HEK293 (cell line): Measurements from ENCODE around the gene IMMP2L.

Experiments used
- CTCF ChIA-PET: fragments of 350-600 bp; formaldehyde crosslinking; extraction: SDS; loops from one replicate; lab custom pipeline; 2021; ENCODE audit warnings: antibody characterized with exemption; lab: Yijun Ruan, JAX
- POLR2A ChIA-PET: fragments of 300-600 bp; formaldehyde crosslinking; extraction: SDS; loops from one replicate; lab custom pipeline; 2020; ENCODE audit warnings: antibody characterized with exemption, inconsistent platforms; lab: Yijun Ruan, JAX
- H3K27ac ChIP-seq: fragments of 200-500 bp; sonication (Bioruptor generic); 2 replicates; pipeline ENCODE4 v1.5.1; 2014; ENCODE audit warnings: low read depth, low read length, control low read depth, inconsistent platforms; ENCODE audit errors: extremely low read depth
- H3K36me3 ChIP-seq, 2 experiments: fragments of 200-500 bp in 1 of 2; sonication (Bioruptor generic) in 1 of 2; 1 replicate in 1 of 2; 2 replicates in 1 of 2; pipeline ENCODE4 v1.5.1; 2014 to 2017; ENCODE audit warnings: inconsistent platforms in 2 of 2, low read length in 2 of 2; ENCODE audit not compliant: control insufficient read depth in 2 of 2, insufficient read depth in 1 of 2
- H3K4me1 ChIP-seq: fragments of 200-500 bp; sonication (Bioruptor generic); 2 replicates; pipeline ENCODE4 v1.5.1; 2014; ENCODE audit warnings: mild to moderate bottlenecking, low read length, inconsistent platforms; ENCODE audit not compliant: control insufficient read depth, insufficient read depth
- H3K4me3 ChIP-seq: 2 replicates; pipeline ENCODE4 v1.5.1; 2011; ENCODE audit warnings: low read depth, mild to moderate bottlenecking, control low read depth, low read length, moderate library complexity
- H3K9me3 ChIP-seq: fragments of 200-500 bp; sonication (Bioruptor generic); 2 replicates; pipeline ENCODE4 v1.5.1; 2014; ENCODE audit warnings: low read depth, low read length, inconsistent platforms; ENCODE audit not compliant: control insufficient read depth, insufficient read depth
- KLF8 ChIP-seq: fragments of 450-650 bp; formaldehyde crosslinking; IDR thresholded peaks from 2 replicates; pipeline ENCODE4 v1.5.1; 2016; ENCODE audit warnings: missing biosample characterization, missing genetic modification characterization
- OSR2 ChIP-seq: fragments of 450-650 bp; formaldehyde crosslinking; IDR thresholded peaks from 2 replicates; pipeline ENCODE4 v1.5.1; 2016; ENCODE audit warnings: missing biosample characterization, missing genetic modification characterization
- ZBTB8A ChIP-seq: fragments of 450-650 bp; formaldehyde crosslinking; IDR thresholded peaks from 2 replicates; pipeline ENCODE4 v1.5.1; 2016; ENCODE audit warnings: missing biosample characterization, missing genetic modification characterization
- ZNF121 ChIP-seq: fragments of 450-650 bp; formaldehyde crosslinking; IDR thresholded peaks from 2 replicates; pipeline ENCODE4 v1.5.1; 2016; ENCODE audit warnings: missing biosample characterization, missing genetic modification characterization
- ZNF221 ChIP-seq: fragments of 450-650 bp; formaldehyde crosslinking; IDR thresholded peaks from 2 replicates; pipeline ENCODE4 v1.5.1; 2017; ENCODE audit warnings: missing biosample characterization, missing genetic modification characterization, borderline replicate concordance
- ZNF24 ChIP-seq: fragments of 450-650 bp; formaldehyde crosslinking; IDR thresholded peaks from 2 replicates; pipeline ENCODE4 v1.5.1; 2016; ENCODE audit warnings: missing biosample characterization, missing genetic modification characterization
- ZNF423 ChIP-seq: fragments of 450-650 bp; formaldehyde crosslinking; IDR thresholded peaks from 2 replicates; pipeline ENCODE4 v1.5.1; 2016; ENCODE audit warnings: missing biosample characterization, missing genetic modification characterization
- ZNF426 ChIP-seq: fragments of 450-650 bp; formaldehyde crosslinking; IDR thresholded peaks from 2 replicates; pipeline ENCODE4 v1.5.1; 2017; ENCODE audit warnings: missing biosample characterization, missing genetic modification characterization, mild to moderate bottlenecking, inconsistent platforms, moderate library complexity
- ZNF433 ChIP-seq: fragments of 450-650 bp; formaldehyde crosslinking; IDR thresholded peaks from 2 replicates; pipeline ENCODE4 v1.5.1; 2016; ENCODE audit warnings: missing biosample characterization, missing genetic modification characterization, low read depth
- ZNF571 ChIP-seq: fragments of 450-650 bp; formaldehyde crosslinking; IDR thresholded peaks from 2 replicates; pipeline ENCODE4 v1.5.0; 2017; ENCODE audit warnings: missing biosample characterization, missing genetic modification characterization
- ZNF600 ChIP-seq: fragments of 450-650 bp; formaldehyde crosslinking; IDR thresholded peaks from 2 replicates; pipeline ENCODE4 v1.5.1; 2016; ENCODE audit warnings: missing biosample characterization, missing genetic modification characterization
- ZXDB ChIP-seq: fragments of 450-650 bp; formaldehyde crosslinking; IDR thresholded peaks from 2 replicates; pipeline ENCODE4 v1.5.1; 2016; ENCODE audit warnings: missing biosample characterization, missing genetic modification characterization
- TF ChIP-seq, protein P1 (sequence below): fragments of 450-650 bp; formaldehyde crosslinking; IDR thresholded peaks from 2 replicates; pipeline ENCODE4 v1.5.1; 2016; ENCODE audit warnings: missing biosample characterization, missing genetic modification characterization, low read depth
- TF ChIP-seq, protein P2 (sequence below): fragments of 450-650 bp; formaldehyde crosslinking; IDR thresholded peaks from 2 replicates; pipeline ENCODE4 v1.5.1; 2016; ENCODE audit warnings: missing biosample characterization, missing genetic modification characterization
- TF ChIP-seq, protein P3 (sequence below): fragments of 450-650 bp; formaldehyde crosslinking; IDR thresholded peaks from 2 replicates; pipeline ENCODE4 v1.5.0; 2017; ENCODE audit warnings: missing biosample characterization, missing genetic modification characterization, borderline replicate concordance
- TF ChIP-seq, protein P4 (sequence below): sonication (generic); formaldehyde crosslinking; IDR thresholded peaks from 2 replicates; pipeline ENCODE4 v1.8.1; 2022; ENCODE audit warnings: mild to moderate bottlenecking, moderate library complexity, missing genetic modification reagents
- TF ChIP-seq, protein P5 (sequence below): fragments of 450-650 bp; formaldehyde crosslinking; IDR thresholded peaks from 2 replicates; pipeline ENCODE4 v1.5.1; 2016; ENCODE audit warnings: missing biosample characterization, missing genetic modification characterization
- TF ChIP-seq, protein P6 (sequence below): fragments of 450-650 bp; formaldehyde crosslinking; IDR thresholded peaks from 2 replicates; pipeline ENCODE4; 2016; ENCODE audit warnings: missing biosample characterization, missing genetic modification characterization
- TF ChIP-seq, protein P7 (sequence below): fragments of 450-650 bp; formaldehyde crosslinking; IDR thresholded peaks from 2 replicates; pipeline ENCODE4 v1.5.1; 2016; ENCODE audit warnings: missing biosample characterization, missing genetic modification characterization
- TF ChIP-seq, protein P8 (sequence below): fragments of 450-650 bp; formaldehyde crosslinking; IDR thresholded peaks from 2 replicates; pipeline ENCODE4 v1.5.1; 2016; ENCODE audit warnings: missing biosample characterization, missing genetic modification characterization
- TF ChIP-seq, protein P9 (sequence below): fragments of 450-650 bp; formaldehyde crosslinking; IDR thresholded peaks from 2 replicates; pipeline ENCODE4 v1.5.1; 2017; ENCODE audit warnings: missing biosample characterization, missing genetic modification characterization

The IMMP2L gene

DNA sequence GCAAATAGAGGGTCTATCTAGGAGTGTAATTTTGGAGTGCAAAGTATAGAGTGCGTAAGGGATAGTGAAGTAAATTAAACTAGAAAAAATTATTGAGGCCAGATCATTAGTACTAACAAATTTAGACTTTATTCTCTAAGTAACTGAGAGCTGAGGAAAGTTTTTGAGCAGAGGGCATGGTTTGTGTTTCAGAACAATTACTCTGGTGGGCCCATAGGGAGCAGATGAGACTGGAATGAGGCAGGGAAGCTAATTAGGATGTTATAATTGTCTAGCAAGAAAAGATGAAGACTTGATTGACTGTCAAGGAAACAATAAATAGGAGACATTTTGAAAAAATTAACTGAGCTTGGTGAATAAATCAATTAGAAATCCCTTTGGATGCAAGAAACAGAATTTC, 37.8 kb upstream of the IMMP2L start (continued):
- TF ChIP-seq, protein P1, sequence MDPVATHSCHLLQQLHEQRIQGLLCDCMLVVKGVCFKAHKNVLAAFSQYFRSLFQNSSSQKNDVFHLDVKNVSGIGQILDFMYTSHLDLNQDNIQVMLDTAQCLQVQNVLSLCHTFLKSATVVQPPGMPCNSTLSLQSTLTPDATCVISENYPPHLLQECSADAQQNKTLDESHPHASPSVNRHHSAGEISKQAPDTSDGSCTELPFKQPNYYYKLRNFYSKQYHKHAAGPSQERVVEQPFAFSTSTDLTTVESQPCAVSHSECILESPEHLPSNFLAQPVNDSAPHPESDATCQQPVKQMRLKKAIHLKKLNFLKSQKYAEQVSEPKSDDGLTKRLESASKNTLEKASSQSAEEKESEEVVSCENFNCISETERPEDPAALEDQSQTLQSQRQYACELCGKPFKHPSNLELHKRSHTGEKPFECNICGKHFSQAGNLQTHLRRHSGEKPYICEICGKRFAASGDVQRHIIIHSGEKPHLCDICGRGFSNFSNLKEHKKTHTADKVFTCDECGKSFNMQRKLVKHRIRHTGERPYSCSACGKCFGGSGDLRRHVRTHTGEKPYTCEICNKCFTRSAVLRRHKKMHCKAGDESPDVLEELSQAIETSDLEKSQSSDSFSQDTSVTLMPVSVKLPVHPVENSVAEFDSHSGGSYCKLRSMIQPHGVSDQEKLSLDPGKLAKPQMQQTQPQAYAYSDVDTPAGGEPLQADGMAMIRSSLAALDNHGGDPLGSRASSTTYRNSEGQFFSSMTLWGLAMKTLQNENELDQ (tag by site-specific recombination), result no peak
- TF ChIP-seq ZNF433 (tag by site-specific recombination), result no peak
- TF ChIP-seq, protein P2, sequence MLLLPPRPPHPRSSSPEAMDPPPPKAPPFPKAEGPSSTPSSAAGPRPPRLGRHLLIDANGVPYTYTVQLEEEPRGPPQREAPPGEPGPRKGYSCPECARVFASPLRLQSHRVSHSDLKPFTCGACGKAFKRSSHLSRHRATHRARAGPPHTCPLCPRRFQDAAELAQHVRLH, result no peak
- TF ChIP-seq ZXDB (tag by site-specific recombination), result no peak
- TF ChIP-seq ZBTB8A (tag by site-specific recombination), result no peak
- TF ChIP-seq OSR2 (tag by site-specific recombination), result no peak
- no peak for TF ChIP-seq ZNF571
- TF ChIP-seq, protein P3, sequence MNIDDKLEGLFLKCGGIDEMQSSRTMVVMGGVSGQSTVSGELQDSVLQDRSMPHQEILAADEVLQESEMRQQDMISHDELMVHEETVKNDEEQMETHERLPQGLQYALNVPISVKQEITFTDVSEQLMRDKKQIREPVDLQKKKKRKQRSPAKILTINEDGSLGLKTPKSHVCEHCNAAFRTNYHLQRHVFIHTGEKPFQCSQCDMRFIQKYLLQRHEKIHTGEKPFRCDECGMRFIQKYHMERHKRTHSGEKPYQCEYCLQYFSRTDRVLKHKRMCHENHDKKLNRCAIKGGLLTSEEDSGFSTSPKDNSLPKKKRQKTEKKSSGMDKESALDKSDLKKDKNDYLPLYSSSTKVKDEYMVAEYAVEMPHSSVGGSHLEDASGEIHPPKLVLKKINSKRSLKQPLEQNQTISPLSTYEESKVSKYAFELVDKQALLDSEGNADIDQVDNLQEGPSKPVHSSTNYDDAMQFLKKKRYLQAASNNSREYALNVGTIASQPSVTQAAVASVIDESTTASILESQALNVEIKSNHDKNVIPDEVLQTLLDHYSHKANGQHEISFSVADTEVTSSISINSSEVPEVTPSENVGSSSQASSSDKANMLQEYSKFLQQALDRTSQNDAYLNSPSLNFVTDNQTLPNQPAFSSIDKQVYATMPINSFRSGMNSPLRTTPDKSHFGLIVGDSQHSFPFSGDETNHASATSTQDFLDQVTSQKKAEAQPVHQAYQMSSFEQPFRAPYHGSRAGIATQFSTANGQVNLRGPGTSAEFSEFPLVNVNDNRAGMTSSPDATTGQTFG (tag by site-specific recombination), result no peak
- TF ChIP-seq, protein P4, sequence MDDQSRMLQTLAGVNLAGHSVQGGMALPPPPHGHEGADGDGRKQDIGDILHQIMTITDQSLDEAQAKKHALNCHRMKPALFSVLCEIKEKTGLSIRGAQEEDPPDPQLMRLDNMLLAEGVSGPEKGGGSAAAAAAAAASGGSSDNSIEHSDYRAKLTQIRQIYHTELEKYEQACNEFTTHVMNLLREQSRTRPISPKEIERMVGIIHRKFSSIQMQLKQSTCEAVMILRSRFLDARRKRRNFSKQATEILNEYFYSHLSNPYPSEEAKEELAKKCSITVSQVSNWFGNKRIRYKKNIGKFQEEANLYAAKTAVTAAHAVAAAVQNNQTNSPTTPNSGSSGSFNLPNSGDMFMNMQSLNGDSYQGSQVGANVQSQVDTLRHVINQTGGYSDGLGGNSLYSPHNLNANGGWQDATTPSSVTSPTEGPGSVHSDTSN (CRISPR knock-in tag), result no peak

DNA sequence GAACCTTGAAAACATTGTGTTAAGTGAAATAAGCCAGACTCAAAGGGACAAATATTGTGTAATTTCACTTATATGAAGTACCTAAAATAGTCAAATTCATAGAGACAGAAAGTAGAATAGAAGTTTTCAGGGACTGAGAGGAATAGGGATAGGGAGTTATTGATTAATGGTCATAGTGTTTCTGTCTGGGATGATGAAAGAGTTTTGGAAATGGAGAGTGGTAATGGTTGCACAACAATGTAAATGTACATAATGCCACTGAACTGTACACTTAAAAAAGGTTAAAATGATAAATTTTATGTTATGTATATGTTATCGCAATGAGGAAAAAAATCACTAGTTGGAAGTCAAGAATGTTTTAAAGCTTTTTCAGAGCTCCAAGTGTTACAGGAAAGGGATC, 33.5 kb upstream of the IMMP2L start:
- Histone ChIP-seq H3K9me3 (no peaks in the 10 kb centered on the region), H3K36me3 (no peaks in the 10 kb centered on the region), H3K4me3 (no peak overlapping the region), H3K4me1 (no peaks in the 10 kb centered on the region), H3K27ac (no peak overlapping the region)
- POLR2A ChIA-PET, result no interaction called here
- CTCF ChIA-PET, result no interaction called here
- no peak for TF ChIP-seq ZNF600 (tag by site-specific recombination)
- TF ChIP-seq, protein P5, sequence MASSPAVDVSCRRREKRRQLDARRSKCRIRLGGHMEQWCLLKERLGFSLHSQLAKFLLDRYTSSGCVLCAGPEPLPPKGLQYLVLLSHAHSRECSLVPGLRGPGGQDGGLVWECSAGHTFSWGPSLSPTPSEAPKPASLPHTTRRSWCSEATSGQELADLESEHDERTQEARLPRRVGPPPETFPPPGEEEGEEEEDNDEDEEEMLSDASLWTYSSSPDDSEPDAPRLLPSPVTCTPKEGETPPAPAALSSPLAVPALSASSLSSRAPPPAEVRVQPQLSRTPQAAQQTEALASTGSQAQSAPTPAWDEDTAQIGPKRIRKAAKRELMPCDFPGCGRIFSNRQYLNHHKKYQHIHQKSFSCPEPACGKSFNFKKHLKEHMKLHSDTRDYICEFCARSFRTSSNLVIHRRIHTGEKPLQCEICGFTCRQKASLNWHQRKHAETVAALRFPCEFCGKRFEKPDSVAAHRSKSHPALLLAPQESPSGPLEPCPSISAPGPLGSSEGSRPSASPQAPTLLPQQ, result no peak

DNA sequence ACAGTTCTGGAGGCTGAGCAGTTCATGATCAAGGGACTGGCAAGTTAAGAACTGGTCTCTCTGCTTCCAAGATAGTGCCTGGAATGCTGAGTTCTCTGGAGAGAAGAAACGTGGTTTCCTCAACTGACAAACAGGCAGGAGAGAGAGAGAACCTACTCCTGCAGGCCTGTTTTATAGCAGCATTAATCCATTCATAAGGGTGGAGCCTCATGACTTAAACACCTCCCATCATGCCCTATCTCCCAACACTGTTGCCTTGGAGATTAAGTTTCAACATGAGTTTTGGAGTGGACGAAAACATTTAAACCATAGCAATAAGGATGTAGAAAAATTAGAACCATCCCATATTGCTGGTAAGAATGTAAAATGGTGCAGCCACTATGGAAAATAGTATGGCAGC, 32.3 kb upstream of the IMMP2L start:
- no peak overlapping the region for H3K27ac ChIP-seq
- ChIA-PET CTCF (no interaction called here), POLR2A (no interaction called here)
- H3K4me1 ChIP-seq, result no peaks in the 10 kb centered on the region
- H3K36me3 ChIP-seq, result no peaks in the 10 kb centered on the region
- no peak overlapping the region for H3K4me3 ChIP-seq
- H3K9me3 ChIP-seq, result no peaks in the 10 kb centered on the region
- no peak for TF ChIP-seq ZNF24 (tag by site-specific recombination)
- TF ChIP-seq ZBTB8A (tag by site-specific recombination), result no peak
- TF ChIP-seq, protein P6, sequence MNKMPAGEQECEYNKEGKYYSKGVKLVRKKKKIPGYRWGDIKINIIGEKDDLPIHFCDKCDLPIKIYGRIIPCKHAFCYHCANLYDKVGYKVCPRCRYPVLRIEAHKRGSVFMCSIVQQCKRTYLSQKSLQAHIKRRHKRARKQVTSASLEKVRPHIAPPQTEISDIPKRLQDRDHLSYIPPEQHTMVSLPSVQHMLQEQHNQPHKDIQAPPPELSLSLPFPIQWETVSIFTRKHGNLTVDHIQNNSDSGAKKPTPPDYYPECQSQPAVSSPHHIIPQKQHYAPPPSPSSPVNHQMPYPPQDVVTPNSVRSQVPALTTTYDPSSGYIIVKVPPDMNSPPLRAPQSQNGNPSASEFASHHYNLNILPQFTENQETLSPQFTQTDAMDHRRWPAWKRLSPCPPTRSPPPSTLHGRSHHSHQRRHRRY, result no peak
- TF ChIP-seq, protein P7, sequence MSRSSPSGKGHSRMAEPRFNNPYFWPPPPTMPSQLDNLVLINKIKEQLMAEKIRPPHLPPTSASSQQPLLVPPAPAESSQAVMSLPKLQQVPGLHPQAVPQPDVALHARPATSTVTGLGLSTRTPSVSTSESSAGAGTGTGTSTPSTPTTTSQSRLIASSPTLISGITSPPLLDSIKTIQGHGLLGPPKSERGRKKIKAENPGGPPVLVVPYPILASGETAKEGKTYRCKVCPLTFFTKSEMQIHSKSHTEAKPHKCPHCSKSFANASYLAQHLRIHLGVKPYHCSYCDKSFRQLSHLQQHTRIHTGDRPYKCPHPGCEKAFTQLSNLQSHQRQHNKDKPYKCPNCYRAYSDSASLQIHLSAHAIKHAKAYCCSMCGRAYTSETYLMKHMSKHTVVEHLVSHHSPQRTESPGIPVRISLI (tag by site-specific recombination), result no peak
- TF ChIP-seq, protein P8, sequence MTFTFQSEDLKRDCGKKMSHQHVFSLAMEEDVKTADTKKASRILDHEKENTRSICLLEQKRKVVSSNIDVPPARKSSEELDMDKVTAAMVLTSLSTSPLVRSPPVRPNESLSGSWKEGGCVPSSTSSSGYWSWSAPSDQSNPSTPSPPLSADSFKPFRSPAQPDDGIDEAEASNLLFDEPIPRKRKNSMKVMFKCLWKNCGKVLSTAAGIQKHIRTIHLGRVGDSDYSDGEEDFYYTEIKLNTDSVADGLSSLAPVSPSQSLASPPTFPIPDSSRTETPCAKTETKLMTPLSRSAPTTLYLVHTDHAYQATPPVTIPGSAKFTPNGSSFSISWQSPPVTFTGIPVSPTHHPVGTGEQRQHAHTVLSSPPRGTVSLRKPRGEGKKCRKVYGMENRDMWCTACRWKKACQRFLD (tag by site-specific recombination), result no peak
- no peak for TF ChIP-seq ZNF426 (tag by site-specific recombination)
- no peak for TF ChIP-seq KLF8 (tag by site-specific recombination)
- TF ChIP-seq ZNF221 (tag by site-specific recombination), result no peak
- TF ChIP-seq, protein P9, sequence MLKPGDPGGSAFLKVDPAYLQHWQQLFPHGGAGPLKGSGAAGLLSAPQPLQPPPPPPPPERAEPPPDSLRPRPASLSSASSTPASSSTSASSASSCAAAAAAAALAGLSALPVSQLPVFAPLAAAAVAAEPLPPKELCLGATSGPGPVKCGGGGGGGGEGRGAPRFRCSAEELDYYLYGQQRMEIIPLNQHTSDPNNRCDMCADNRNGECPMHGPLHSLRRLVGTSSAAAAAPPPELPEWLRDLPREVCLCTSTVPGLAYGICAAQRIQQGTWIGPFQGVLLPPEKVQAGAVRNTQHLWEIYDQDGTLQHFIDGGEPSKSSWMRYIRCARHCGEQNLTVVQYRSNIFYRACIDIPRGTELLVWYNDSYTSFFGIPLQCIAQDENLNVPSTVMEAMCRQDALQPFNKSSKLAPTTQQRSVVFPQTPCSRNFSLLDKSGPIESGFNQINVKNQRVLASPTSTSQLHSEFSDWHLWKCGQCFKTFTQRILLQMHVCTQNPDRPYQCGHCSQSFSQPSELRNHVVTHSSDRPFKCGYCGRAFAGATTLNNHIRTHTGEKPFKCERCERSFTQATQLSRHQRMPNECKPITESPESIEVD (tag by site-specific recombination), result no peak
- TF ChIP-seq ZNF121, result no peak
- TF ChIP-seq ZNF423 (tag by site-specific recombination), result no peak
